Measurements from ENCODE around the gene CNGB1.
"Not testable (repeated sequence)": the region's sequence is repeated elsewhere in the genome, so short reads cannot be mapped to it uniquely, and the experiment has no call there.

Gene CNGB1

GRCh38 chr16:57952909-57953308 is 18.0 kb downstream of the CNGB1 start:
- no peak for DNase-seq (ENCODE audit: low read depth in 2 of 2)

GRCh38 chr16:57951204-57951960 is 19.5 kb downstream of the CNGB1 start:
- no peak for DNase-seq (ENCODE audit: low read depth in 2 of 2)

- no peak for DNase-seq (ENCODE audit: low read depth in 2 of 2)
Observed at GRCh38 chr16:57950382-57950781, 20.5 kb downstream of the CNGB1 start.

DNA sequence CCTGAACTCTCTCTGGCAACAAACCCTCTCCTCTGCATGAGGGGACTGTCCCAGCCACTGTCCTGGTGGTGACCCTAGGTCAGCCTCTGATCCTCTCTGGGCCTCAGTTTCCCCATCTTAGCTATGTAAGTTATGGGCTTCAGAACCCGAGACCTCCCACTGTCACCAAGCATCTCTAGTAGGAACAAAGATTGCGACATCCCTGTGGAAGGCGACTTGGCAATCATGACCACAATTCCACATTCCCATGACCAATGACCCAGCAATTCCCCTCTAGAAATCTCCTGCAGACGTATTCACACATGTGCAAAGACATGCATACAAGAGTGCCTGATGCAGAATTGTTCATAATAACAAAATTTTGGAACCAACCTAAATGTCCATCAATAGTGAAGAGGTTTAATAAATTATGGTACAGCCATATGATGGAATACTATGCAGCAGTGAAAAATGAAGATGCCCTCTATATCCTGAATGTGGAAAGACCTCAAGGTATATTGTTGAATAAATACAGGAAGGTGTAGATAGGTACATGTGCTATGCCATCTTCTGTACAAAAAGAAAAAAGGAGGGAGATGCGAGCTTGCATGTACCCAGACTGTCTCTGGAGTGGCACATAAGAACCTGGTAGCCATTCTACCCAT is 21.2 kb downstream of the CNGB1 start:
- DNase-seq (ENCODE audit: low read depth in 2 of 2): no peak

DNA sequence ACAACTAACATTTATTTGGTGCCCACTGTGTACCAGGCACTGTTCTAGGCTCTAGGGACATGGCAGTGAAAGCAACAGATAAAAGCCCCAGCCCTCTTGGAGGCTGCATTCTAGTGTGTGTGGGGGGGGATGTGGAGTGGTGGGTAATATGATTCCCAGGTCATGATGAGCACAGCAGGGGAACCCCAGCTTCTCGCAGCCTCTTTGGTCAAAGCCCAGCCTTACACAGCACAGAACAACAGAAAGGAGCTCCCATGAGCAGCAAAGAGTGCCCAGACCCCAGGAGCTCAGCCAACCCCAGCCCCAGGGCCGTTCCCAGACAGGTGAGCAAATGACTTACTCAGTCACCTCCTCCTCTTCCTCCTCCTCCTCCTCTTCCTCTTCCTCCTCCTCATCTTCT is 21.9 kb downstream of the CNGB1 start:
- no peak for DNase-seq (ENCODE audit: low read depth in 2 of 2)

DNA sequence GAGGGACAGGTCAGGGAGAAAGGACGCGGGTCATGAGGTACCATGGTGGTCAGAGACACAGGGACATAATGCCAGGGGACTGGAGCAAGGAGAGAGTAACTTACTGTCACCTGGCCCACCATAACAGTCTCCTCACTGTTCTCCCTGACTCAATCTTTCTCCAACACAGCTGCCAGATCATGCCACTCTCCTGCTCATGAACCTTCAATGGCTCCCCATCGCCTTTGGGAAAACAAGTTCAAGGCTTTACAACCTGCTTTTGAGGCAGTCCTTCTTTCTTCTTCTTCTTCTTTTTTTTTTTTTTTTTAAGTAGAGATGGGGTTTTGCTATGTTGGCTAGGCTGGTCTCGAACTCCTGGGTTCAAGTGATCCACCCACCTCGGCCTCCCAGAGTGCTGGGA is 22.9 kb downstream of the CNGB1 start:
- DNase-seq (ENCODE audit: low read depth in 2 of 2): no peak

GRCh38 chr16:57947261-57947660 is 23.7 kb downstream of the CNGB1 start:
- no peak for DNase-seq (ENCODE audit: low read depth in 2 of 2)

GRCh38 chr16:57946181-57946801 is 24.6 kb downstream of the CNGB1 start:
- DNase-seq (ENCODE audit: low read depth in 2 of 2): no peak

DNA sequence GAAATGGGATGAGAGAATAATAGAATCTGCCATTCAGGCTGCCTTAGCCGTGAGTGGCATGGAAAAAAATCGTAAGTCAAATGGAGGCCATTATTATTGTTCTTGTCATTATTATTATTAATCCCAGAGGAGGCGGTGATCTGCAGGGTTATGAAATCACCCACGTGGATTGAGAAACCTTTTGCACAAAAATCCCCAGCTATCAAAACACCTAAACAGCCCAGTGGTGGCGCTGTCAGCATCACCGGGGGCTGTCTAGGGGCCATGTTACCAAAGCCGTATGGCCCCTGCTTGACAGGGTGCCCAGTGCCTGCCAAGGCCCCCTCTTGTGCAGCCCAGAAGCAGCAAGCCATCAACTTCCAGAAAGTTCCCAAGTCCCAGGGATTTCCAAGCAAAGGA is 25.2 kb downstream of the CNGB1 start:
- no peak for DNase-seq (ENCODE audit: low read depth in 2 of 2)

GRCh38 chr16:57944970-57945739 is 25.8 kb downstream of the CNGB1 start:
- DNase-seq (ENCODE audit: low read depth in 2 of 2): no peak

GRCh38 chr16:57943381-57943780 is 27.5 kb downstream of the CNGB1 start:
- DNase-seq (ENCODE audit: low read depth in 2 of 2): not testable (repeated sequence)

DNA sequence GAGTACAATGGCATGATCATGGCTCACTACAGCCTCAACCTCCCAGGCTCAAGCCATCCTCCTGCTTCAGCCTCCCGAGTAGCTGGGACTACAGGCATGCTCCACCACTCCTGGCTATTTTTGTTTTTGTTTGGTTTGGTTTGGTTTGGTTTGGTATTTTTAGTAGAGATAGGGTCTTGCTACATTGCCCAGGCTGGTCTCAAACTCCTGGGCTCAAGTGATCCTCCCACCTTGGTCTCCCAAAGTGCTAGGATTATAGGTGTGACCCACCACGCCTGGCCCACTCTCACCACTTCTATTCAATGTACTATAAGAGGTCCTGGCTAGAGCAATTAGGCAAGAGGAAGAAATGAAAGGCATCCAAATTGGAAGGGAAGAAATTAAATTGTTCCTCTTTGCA is 29.0 kb downstream of the CNGB1 start:
- DNase-seq (ENCODE audit: low read depth in 2 of 2): not testable (repeated sequence)

GRCh38 chr16:57941016-57941664 is 29.8 kb downstream of the CNGB1 start:
- DNase-seq (ENCODE audit: low read depth in 2 of 2): no peak

GRCh38 chr16:57940382-57940966 is 30.5 kb downstream of the CNGB1 start:
- DNase-seq (ENCODE audit: low read depth in 2 of 2): no peak

- DNase-seq (ENCODE audit: low read depth in 2 of 2): no peak
Observed at GRCh38 chr16:57939872-57940224, 31.1 kb downstream of the CNGB1 start.

DNA sequence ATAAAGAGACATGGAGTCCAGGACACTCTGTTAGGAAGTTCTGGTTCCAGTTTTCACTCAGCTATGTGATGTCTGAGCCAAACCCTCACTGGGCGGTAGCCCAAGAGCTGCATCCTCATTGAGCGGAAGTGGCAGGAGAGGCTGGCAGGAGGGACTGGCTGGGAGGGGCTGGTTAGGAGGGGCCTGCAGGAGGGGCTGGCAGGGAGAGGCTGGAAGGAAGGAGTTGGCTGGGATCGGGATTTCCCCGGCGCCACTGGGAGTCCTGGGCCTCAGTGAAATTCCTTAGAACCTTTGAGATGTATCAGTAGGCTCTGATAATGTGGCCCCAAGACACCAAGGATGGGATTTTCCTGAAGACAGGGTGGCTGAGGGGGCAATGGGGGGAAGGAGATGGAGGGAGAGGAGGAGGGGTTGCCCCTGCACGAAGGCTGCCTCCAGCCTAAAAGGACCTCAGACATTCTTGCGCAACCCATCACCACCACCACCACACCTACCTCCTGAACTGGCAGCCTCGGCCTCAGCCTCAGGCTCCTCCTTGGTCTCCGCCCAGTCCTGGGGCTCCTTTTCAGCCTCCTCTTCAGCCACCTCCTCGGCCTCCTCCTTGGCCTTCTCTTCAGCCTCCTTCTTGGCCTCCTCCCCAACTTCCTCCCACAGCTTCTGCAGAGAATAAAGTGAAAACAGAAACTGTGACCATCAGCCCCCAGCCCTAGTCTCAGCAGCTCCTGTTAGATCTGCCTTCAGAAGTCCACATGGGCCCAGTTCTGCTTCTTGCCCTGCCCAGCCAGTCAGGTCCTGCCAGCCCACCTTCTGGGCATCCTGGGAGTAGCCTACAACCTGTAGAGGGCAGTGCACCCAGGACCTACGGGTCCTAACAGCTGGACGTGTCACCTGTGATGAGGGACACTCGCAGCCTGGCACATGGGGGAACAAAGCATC is 31.7 kb downstream of the CNGB1 start:
- no peak for DNase-seq (ENCODE audit: low read depth in 2 of 2)

- no peak for DNase-seq (ENCODE audit: low read depth in 2 of 2)
Observed at GRCh38 chr16:57938484-57938883, 32.4 kb downstream of the CNGB1 start.

- DNase-seq (ENCODE audit: low read depth in 2 of 2): no peak
Observed at GRCh38 chr16:57937861-57938260, 33.1 kb downstream of the CNGB1 start.

GRCh38 chr16:57935904-57936303 is 35.0 kb downstream of the CNGB1 start:
- DNase-seq (ENCODE audit: low read depth in 2 of 2): no peak

DNA sequence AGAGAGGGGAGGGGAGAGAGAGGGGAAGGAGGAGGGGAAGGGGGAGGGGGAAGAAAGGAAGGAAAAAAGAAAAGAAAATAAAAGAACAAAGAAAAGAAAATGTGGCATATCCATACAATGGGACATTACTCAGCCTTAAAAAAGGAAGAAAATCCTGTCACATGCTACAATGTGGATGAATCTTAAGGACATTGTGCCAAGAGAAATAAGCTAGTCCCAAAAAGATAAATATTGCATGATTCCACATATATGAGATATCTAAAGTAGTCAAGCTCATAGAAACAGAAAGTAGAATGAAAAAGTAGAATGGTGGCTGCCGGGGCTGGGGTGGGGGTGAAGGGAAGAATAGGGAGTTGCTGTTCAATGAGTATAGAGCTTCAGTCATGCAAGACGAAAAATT is 40.4 kb downstream of the CNGB1 start:
- no peak for DNase-seq (ENCODE audit: low read depth in 2 of 2)

Data from activated CD8-positive, alpha-beta memory T cell treated with anti-CD3 and anti-CD28 coated beads for 4 hours (primary cell).